NOMO-1 (cell line): ENCODE data around the gene FGF14.
A peak's percentile ranks its signal among the peaks of the same experiment; 100 is the strongest.

Experiments
- DNase-seq, 2 experiments: peaks; one replicate each; lab custom pipeline; 2025; ENCODE audit not compliant: unreplicated experiment in 2 of 2; lab: John Stamatoyannopoulos, UW

Gene FGF14

GRCh38 chr13:102401766-102402165, at the start of gene FGF14:
FGF14 (minus strand) TSS chr13:102402048.
- DNase-seq = no peak

- DNase-seq = no peak
These were observed 41.4 kb upstream of the FGF14 start for GRCh38 chr13:102443249-102443648.

- DNase-seq = no peak
These were observed 39.2 kb upstream of the FGF14 start for GRCh38 chr13:102441085-102441484.

GRCh38 chr13:102440259-102440936, 38.5 kb upstream of the FGF14 start:
- DNase-seq = no peak

- no peak for DNase-seq
These were observed 20.8 kb upstream of the FGF14 start for GRCh38 chr13:102422690-102423089.

- no peak for DNase-seq
These were observed 3.8 kb upstream of the FGF14 start for GRCh38 chr13:102405499-102406100.

- DNase-seq = no peak
These were observed 442 bp upstream of the FGF14 start for GRCh38 chr13:102402290-102402689.

GRCh38 chr13:102401265-102401664, 583 bp downstream of the FGF14 start:
- DNase-seq = no peak

GRCh38 chr13:102400675-102401145, 1.1 kb downstream of the FGF14 start:
- DNase-seq = no peak

GRCh38 chr13:102399791-102400674, 1.8 kb downstream of the FGF14 start:
- DNase-seq = no peak

GRCh38 chr13:102395939-102396338, 5.9 kb downstream of the FGF14 start:
- DNase-seq = no peak

GRCh38 chr13:102395174-102395573, 6.7 kb downstream of the FGF14 start:
- DNase-seq = no peak

- peak; percentile 76 to 77 for DNase-seq
These were observed 7.4 kb downstream of the FGF14 start for GRCh38 chr13:102394158-102395053.

- DNase-seq = no peak
These were observed 9.2 kb downstream of the FGF14 start for GRCh38 chr13:102392481-102393209.

- no peak for DNase-seq
These were observed 15.4 kb downstream of the FGF14 start for GRCh38 chr13:102386461-102386860.

GRCh38 chr13:102380012-102380411, 21.8 kb downstream of the FGF14 start:
- DNase-seq = no peak

GRCh38 chr13:102376318-102376717, 25.5 kb downstream of the FGF14 start:
- DNase-seq = no peak

- no peak for DNase-seq
These were observed 27.1 kb downstream of the FGF14 start for GRCh38 chr13:102374726-102375125.

- no peak for DNase-seq
These were observed 27.6 kb downstream of the FGF14 start for GRCh38 chr13:102374233-102374632.

GRCh38 chr13:102373221-102373620, 28.6 kb downstream of the FGF14 start:
- no peak for DNase-seq
